Urinary bladder (tissue), 4 donors: ENCODE results near the gene SAMD13. TPM values are rescaled to one million over a fixed set of nuclear protein-coding genes. Genes with fewer than 3 reads are reported as not detected.

ENCODE experiments used
- DNase-seq: peaks from one replicate; pipeline ENCODE4 v3.0.0-alpha.2; 2015; ENCODE audit errors: extremely low spot score
- H3K27ac ChIP-seq: one replicate; pipeline ENCODE4 v1.5.1; 2013; ENCODE audit warnings: low read depth, mild to moderate bottlenecking, moderate library complexity
- H3K36me3 ChIP-seq: one replicate; pipeline ENCODE4 v1.6.1; 2013; ENCODE audit warnings: mild to moderate bottlenecking, moderate library complexity; ENCODE audit not compliant: insufficient read depth
- H3K4me1 ChIP-seq: one replicate; pipeline ENCODE4 v1.6.1; 2013; ENCODE audit warnings: mild to moderate bottlenecking, moderate library complexity; ENCODE audit not compliant: insufficient read depth
- H3K4me3 ChIP-seq: one replicate; pipeline ENCODE4 v1.5.1; 2013; ENCODE audit warnings: low read depth, low read length
- WGBS: extraction: QIAGEN DNeasy Blood & Tissue Kit; methylation state at CpG from one replicate; pipeline ENCODE4 v1.1.7; 2013; 5-methylcytosine and 5-hydroxymethylcytosine counted together
- polyA plus RNA-seq: library from polyadenylated mRNA; stranded (reverse); fragments of 200-250 nt; gene quantifications from one replicate; pipeline ENCODE4 v1.2.3, GENCODE V29; 2013
- total RNA-seq: library from RNA; depleted of rRNA; stranded (reverse); fragments of >200 nt; gene quantifications from one replicate; pipeline ENCODE4 v1.2.3, GENCODE V29; 2014
- donor health status: healthy with polysubstance abuse.
- donor health status: healthy.

SAMD13 gene
- total and polyA plus RNA-seq, 2 donors, result 1.2 to 8.1 TPM

GRCh38 chr1:84361796-84362195 is 60.3 kb downstream of the SAMD13 start:
- 93% methylated on average over 3 of the region's 3 CpGs for WGBS
- Histone ChIP-seq H3K36me3 (no peaks in the 10 kb centered on the region), H3K4me1 (no peaks in the 10 kb centered on the region), H3K27ac (no peak overlapping the region), H3K4me3 (no peak overlapping the region)
- no peak for DNase-seq

GRCh38 chr1:84363019-84363418 is 61.5 kb downstream of the SAMD13 start:
- H3K4me1 ChIP-seq, result no peaks in the 10 kb centered on the region
- no peak for DNase-seq
- H3K4me3 ChIP-seq, result no peak overlapping the region
- no peak overlapping the region for H3K27ac ChIP-seq
- 68% methylated on average over 5 of the region's 5 CpGs for WGBS
- H3K36me3 ChIP-seq, result no peaks in the 10 kb centered on the region

- no peak for DNase-seq
- 86% methylated on average over 5 of the region's 5 CpGs for WGBS
- Histone ChIP-seq H3K4me3 (no peak overlapping the region), H3K36me3 (no peaks in the 10 kb centered on the region), H3K27ac (no peak overlapping the region), H3K4me1 (no peaks in the 10 kb centered on the region)
Measured at GRCh38 chr1:84363622-84364021, 62.1 kb downstream of the SAMD13 start.

- Histone ChIP-seq H3K27ac (no peak overlapping the region), H3K4me1 (no peaks in the 10 kb centered on the region), H3K36me3 (no peaks in the 10 kb centered on the region), H3K4me3 (no peak overlapping the region)
- 58% methylated on average over 3 of the region's 3 CpGs for WGBS
- no peak for DNase-seq
Measured at GRCh38 chr1:84365225-84366221, 64.0 kb downstream of the SAMD13 start.

- no peak for DNase-seq
- Histone ChIP-seq H3K4me1 (no peaks in the 10 kb centered on the region), H3K36me3 (no peaks in the 10 kb centered on the region), H3K27ac (no peak overlapping the region), H3K4me3 (no peak overlapping the region)
- WGBS, result 85% methylated on average over 2 of the region's 2 CpGs
Measured at GRCh38 chr1:84366786-84367185, 65.3 kb downstream of the SAMD13 start.

GRCh38 chr1:84367219-84367618 is 65.7 kb downstream of the SAMD13 start:
- Histone ChIP-seq H3K27ac (no peak overlapping the region), H3K4me1 (no peaks in the 10 kb centered on the region), H3K36me3 (no peaks in the 10 kb centered on the region), H3K4me3 (no peak overlapping the region)
- DNase-seq, result no peak
- 82% methylated on average over 1 of the region's 1 CpG for WGBS

GRCh38 chr1:84368441-84368840 is 66.9 kb downstream of the SAMD13 start:
- WGBS, result 98% methylated on average over 5 of the region's 5 CpGs
- H3K4me1 ChIP-seq, result no peaks in the 10 kb centered on the region
- DNase-seq, result no peak
- H3K27ac ChIP-seq, result no peak overlapping the region
- H3K4me3 ChIP-seq, result no peak overlapping the region
- H3K36me3 ChIP-seq, result no peaks in the 10 kb centered on the region

- WGBS, result 93% methylated on average over 1 of the region's 1 CpG
- Histone ChIP-seq H3K27ac (no peak overlapping the region), H3K4me1 (no peaks in the 10 kb centered on the region)
Measured at GRCh38 chr1:84370266-84370665, 68.8 kb downstream of the SAMD13 start.

GRCh38 chr1:84370831-84371394 is 69.4 kb downstream of the SAMD13 start:
- 95% methylated on average over 4 of the region's 4 CpGs for WGBS
- DNase-seq, result no peak
- no peak overlapping the region for H3K4me3 ChIP-seq
- H3K27ac ChIP-seq, result no peak overlapping the region
- no peaks in the 10 kb centered on the region for H3K4me1 ChIP-seq
- no peaks in the 10 kb centered on the region for H3K36me3 ChIP-seq

More at GRCh38 chr1:84370266-84370665, 68.8 kb downstream of the SAMD13 start:
- DNase-seq, result no peak
- H3K4me3 ChIP-seq, result no peak overlapping the region
- H3K36me3 ChIP-seq, result no peaks in the 10 kb centered on the region

GRCh38 chr1:84373436-84374141 is 72.1 kb downstream of the SAMD13 start:
- H3K27ac ChIP-seq, result no peak overlapping the region
- WGBS, result 20% methylated on average over 2 of the region's 2 CpGs

GRCh38 chr1:84374991-84375696 is 73.6 kb downstream of the SAMD13 start:
- no peak for DNase-seq
- Histone ChIP-seq H3K36me3 (no peaks in the 10 kb centered on the region), H3K4me1 (no peaks in the 10 kb centered on the region), H3K27ac (no peak overlapping the region), H3K4me3 (no peak overlapping the region)
- WGBS, result 50% methylated on average over 5 of the region's 5 CpGs

More at GRCh38 chr1:84373436-84374141, 72.1 kb downstream of the SAMD13 start:
- H3K4me3 ChIP-seq, result no peak overlapping the region
- H3K4me1 ChIP-seq, result no peaks in the 10 kb centered on the region
- no peak for DNase-seq
- no peaks in the 10 kb centered on the region for H3K36me3 ChIP-seq

GRCh38 chr1:84376000-84376910 is 74.7 kb downstream of the SAMD13 start:
- Histone ChIP-seq H3K27ac (no peak overlapping the region), H3K4me3 (no peak overlapping the region), H3K36me3 (no peaks in the 10 kb centered on the region), H3K4me1 (no peaks in the 10 kb centered on the region)
- no peak for DNase-seq
- WGBS, result 68% methylated on average over 7 of the region's 7 CpGs
